DND-41 (cell line): ENCODE data around the gene CTNNBL1.

ENCODE experiments used
- ATAC-seq: fragments of 200-7000 bp; cut with Tn5 transposase; 3 replicates; pipeline ENCODE4 v1.9.1; 2021; ENCODE audit warnings: low read depth; ENCODE audit not compliant: insufficient read depth
- DNase-seq: peaks from one replicate; pipeline ENCODE4 v3.0.0-alpha.2; 2020
- H2AFZ ChIP-seq: 2 replicates; pipeline ENCODE4 v1.6.0; 2012; ENCODE audit warnings: low read depth, low read length
- H3K27ac ChIP-seq: 2 replicates; pipeline ENCODE4 v1.5.1; 2012; ENCODE audit warnings: low read length, inconsistent platforms
- H3K27me3 ChIP-seq: fragments of 200-600 bp; sonication (generic); 2 replicates; pipeline ENCODE4 v1.6.0; 2012; ENCODE audit warnings: low read length, mild to moderate bottlenecking, inconsistent platforms; ENCODE audit not compliant: insufficient read depth, poor library complexity
- H3K36me3 ChIP-seq: 2 replicates; pipeline ENCODE4 v1.5.1; 2012; ENCODE audit warnings: low read length, inconsistent platforms; ENCODE audit not compliant: insufficient read depth
- H3K4me1 ChIP-seq: 2 replicates; pipeline ENCODE4 v1.5.1; 2012; ENCODE audit warnings: mild to moderate bottlenecking, low read length; ENCODE audit not compliant: insufficient read depth
- H3K4me2 ChIP-seq: 2 replicates; pipeline ENCODE4 v1.6.0; 2012; ENCODE audit warnings: mild to moderate bottlenecking, moderate library complexity, low read length, inconsistent platforms; ENCODE audit not compliant: insufficient read depth
- H3K4me3 ChIP-seq, 2 experiments: fragments of 200-600 bp in 1 of 2; shearing (Covaris generic) in 1 of 2; 2 replicates each; pipeline ENCODE4 v1.5.1; 2012 to 2016; ENCODE audit warnings: inconsistent platforms in 2 of 2, low read length in 2 of 2, mild to moderate bottlenecking in 2 of 2, low read depth in 1 of 2, moderate library complexity in 1 of 2
- H3K79me2 ChIP-seq: 2 replicates; pipeline ENCODE4 v1.6.0; 2012; ENCODE audit warnings: low read length, inconsistent platforms; ENCODE audit not compliant: insufficient read depth
- H3K9ac ChIP-seq: 2 replicates; pipeline ENCODE4 v1.6.0; 2012; ENCODE audit warnings: low read depth, mild to moderate bottlenecking, inconsistent platforms, low read length, moderate library complexity
- H3K9me3 ChIP-seq: 2 replicates; pipeline ENCODE4 v1.5.1; 2012; ENCODE audit warnings: low read length, moderate library complexity, mild to moderate bottlenecking, inconsistent platforms; ENCODE audit not compliant: insufficient read depth, severe bottlenecking
- H4K20me1 ChIP-seq: 2 replicates; pipeline ENCODE4 v1.6.0; 2012; ENCODE audit warnings: low read length; ENCODE audit not compliant: insufficient read depth
- CTCF ChIP-seq: IDR thresholded peaks from 2 replicates; pipeline ENCODE4 v1.5.1; 2012; ENCODE audit warnings: borderline replicate concordance, low read length, moderate library complexity, mild to moderate bottlenecking; ENCODE audit not compliant: poor library complexity, severe bottlenecking; ENCODE audit errors: extremely low read depth
- EZH2 ChIP-seq: IDR thresholded peaks from 3 replicates; pipeline ENCODE4 v1.6.1; 2012; ENCODE audit warnings: borderline replicate concordance, low read depth, mild to moderate bottlenecking, moderate library complexity, low read length, inconsistent platforms; ENCODE audit not compliant: severe bottlenecking

Gene CTNNBL1

DNA sequence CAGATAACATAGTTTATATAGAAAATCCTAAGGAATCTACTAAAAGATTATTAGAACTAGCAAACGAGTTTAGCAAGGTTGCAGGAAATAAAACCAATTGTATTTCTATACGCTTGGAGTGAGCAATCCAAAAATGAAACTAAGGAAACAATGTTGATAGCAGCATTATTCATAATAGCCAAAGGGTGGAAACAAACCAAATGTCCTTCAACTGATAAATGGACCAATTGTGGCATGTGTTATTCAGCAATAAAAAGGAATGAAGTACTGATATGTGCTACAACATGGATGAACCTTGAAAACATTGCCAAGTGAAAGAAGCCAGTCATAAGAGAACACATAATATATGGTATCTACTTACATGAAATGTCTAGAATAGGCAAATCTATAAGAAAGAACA lies 108.1 kb downstream of the CTNNBL1 start:
- Histone ChIP-seq H3K9ac (no peak overlapping the region), H4K20me1 (peaks cover 4% of the 10 kb centered on the region; the same call in 1 of the 2 replicates), H3K36me3 (peaks cover 78% of the 10 kb centered on the region), H3K27ac (no peak overlapping the region), H3K27me3 (no peaks in the 10 kb centered on the region), H3K79me2 (no peaks in the 10 kb centered on the region), H3K4me3 (no peak overlapping the region), H3K4me1 (no peaks in the 10 kb centered on the region), H3K4me2 (no peak overlapping the region), H3K9me3 (no peaks in the 10 kb centered on the region), H2AFZ (no peak overlapping the region)
- TF ChIP-seq CTCF (no peak), EZH2 (no peak)
- ATAC-seq (no peak), DNase-seq (no peak)

- Histone ChIP-seq H4K20me1 (peaks cover 4% of the 10 kb centered on the region; the same call in 1 of the 2 replicates), H3K4me3 (no peak overlapping the region), H3K36me3 (peaks cover 75% of the 10 kb centered on the region), H2AFZ (no peak overlapping the region), H3K79me2 (no peaks in the 10 kb centered on the region), H3K27me3 (no peaks in the 10 kb centered on the region), H3K9ac (no peak overlapping the region), H3K9me3 (no peaks in the 10 kb centered on the region), H3K27ac (no peak overlapping the region), H3K4me2 (no peak overlapping the region), H3K4me1 (no peaks in the 10 kb centered on the region)
- no peak for TF ChIP-seq EZH2
- TF ChIP-seq CTCF = no peak
- ATAC-seq = no peak
- DNase-seq = no peak
These were observed 109.8 kb downstream of the CTNNBL1 start for GRCh38 chr20:37803438-37804307.

DNA sequence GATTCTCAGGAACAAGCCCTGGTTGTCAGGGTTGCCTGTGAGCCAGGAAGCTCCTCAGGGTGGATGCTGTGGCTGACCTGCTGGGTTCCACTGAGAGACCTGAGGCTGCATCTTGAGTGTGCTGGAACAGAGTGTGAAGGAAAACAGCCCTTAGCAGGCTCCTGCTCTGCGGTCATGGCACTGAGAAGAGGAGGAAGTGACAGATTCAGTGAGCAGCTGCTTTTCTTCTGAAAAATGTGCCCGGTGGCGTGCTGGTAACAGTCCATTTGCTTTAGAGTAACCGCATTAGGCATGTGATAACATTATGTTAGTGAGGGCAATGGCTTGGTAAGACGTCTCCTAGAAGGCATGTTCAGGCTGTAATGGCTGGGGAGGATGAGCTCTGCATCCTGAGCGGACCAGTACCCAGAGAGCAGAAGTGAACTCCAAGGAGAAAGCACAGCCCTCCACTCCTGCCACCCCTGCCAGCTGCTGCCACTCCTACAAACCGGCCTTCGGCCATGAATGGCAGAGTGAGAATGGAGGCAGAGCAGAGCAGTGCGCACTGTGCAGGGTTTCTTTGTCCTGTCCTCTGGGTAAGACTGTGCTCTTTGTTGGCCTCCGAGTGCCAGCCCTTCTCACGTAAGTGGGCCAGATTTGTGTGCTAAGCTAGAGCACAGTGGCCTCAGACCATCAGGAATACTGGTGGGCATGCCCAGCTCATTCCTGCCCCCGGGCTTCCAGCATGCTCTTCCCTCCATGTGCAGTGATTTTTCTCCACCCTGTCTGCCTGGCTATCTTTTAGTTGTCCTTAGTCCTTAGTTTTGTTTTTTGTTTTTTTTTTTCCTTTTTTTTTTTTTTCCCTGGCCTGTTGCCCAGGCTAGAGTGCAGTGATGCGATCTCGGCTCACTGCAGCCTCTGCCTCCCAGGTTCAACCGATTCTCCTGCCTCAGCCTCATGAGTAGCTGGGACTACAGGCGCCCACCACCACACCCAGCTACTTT lies 111.0 kb downstream of the CTNNBL1 start:
- H3K4me2 ChIP-seq = no peak overlapping the region

More for the DNA sequence above, 111.0 kb downstream of the CTNNBL1 start:
- no peak for TF ChIP-seq EZH2
- Histone ChIP-seq H3K4me3 (no peak overlapping the region), H3K4me1 (no peaks in the 10 kb centered on the region), H3K36me3 (peaks cover 77% of the 10 kb centered on the region), H3K27me3 (no peaks in the 10 kb centered on the region), H3K9me3 (no peaks in the 10 kb centered on the region), H3K9ac (no peak overlapping the region), H3K79me2 (no peaks in the 10 kb centered on the region), H2AFZ (no peak overlapping the region), H3K27ac (no peak overlapping the region), H4K20me1 (peaks cover 4% of the 10 kb centered on the region; the same call in 1 of the 2 replicates)
- ATAC-seq (no peak), DNase-seq (no peak)
